Nephron progenitor cell (in vitro differentiated cells): ENCODE results near the gene TRABD2B.

Source experiments
- DNase-seq: peaks from one replicate; pipeline ENCODE4 v3.0.0; 2021
- H3K27ac Mint-ChIP-seq: 2 replicates; pipeline ENCODE4 v1.8.0; 2021; ENCODE audit warnings: mild to moderate bottlenecking, moderate library complexity, mixed read lengths
- H3K27me3 Mint-ChIP-seq: 2 replicates; pipeline ENCODE4 v1.8.0; 2021; ENCODE audit warnings: mild to moderate bottlenecking, low read depth, mixed read lengths; ENCODE audit not compliant: poor library complexity
- H3K36me3 Mint-ChIP-seq: 2 replicates; pipeline ENCODE4 v1.8.0; 2021; ENCODE audit warnings: low read depth, mixed read lengths
- H3K4me1 Mint-ChIP-seq: 2 replicates; pipeline ENCODE4 v1.8.0; 2021; ENCODE audit warnings: mixed read lengths
- H3K4me3 Mint-ChIP-seq: 2 replicates; pipeline ENCODE4 v1.8.0; 2021; ENCODE audit warnings: mild to moderate bottlenecking, moderate library complexity, mixed read lengths
- H3K9me3 Mint-ChIP-seq: 2 replicates; pipeline ENCODE4 v1.8.0; 2021; ENCODE audit warnings: mild to moderate bottlenecking, moderate library complexity, mixed read lengths
- CTCF ChIP-seq: fragments of 200-600 bp; sonication (generic); IDR thresholded peaks from 2 replicates; pipeline ENCODE4 v1.5.0; 2021; ENCODE audit warnings: antibody characterized with exemption

TRABD2B gene

GRCh38 chr1:47774986-47775834 is 222.0 kb downstream of the TRABD2B start:
- Mint-ChIP-seq H3K4me1 (peaks cover 71% of the 10 kb centered on the region), H3K9me3 (peaks cover 12% of the 10 kb centered on the region), H3K27ac (no peak overlapping the region), H3K27me3 (peaks cover 21% of the 10 kb centered on the region), H3K36me3 (peaks cover 39% of the 10 kb centered on the region), H3K4me3 (no peak overlapping the region)
- TF ChIP-seq CTCF: no peak
- no peak for DNase-seq

- Mint-ChIP-seq H3K9me3 (peaks cover 12% of the 10 kb centered on the region), H3K36me3 (peaks cover 48% of the 10 kb centered on the region), H3K27me3 (peaks cover 21% of the 10 kb centered on the region), H3K4me1 (peaks cover 85% of the 10 kb centered on the region), H3K27ac (no peak overlapping the region), H3K4me3 (peak overlapping the region; percentile 32)
- no peak for DNase-seq
- no peak for TF ChIP-seq CTCF
Observed at GRCh38 chr1:47772960-47773682, 224.1 kb downstream of the TRABD2B start.

GRCh38 chr1:47772281-47772680 is 224.9 kb downstream of the TRABD2B start:
- Mint-ChIP-seq H3K27ac (peak overlapping the region; percentile 58), H3K4me3 (peak overlapping the region; percentile 55), H3K4me1 (peaks cover 86% of the 10 kb centered on the region), H3K9me3 (peaks cover 12% of the 10 kb centered on the region), H3K36me3 (peaks cover 48% of the 10 kb centered on the region), H3K27me3 (peaks cover 18% of the 10 kb centered on the region)
- no peak for TF ChIP-seq CTCF
- no peak for DNase-seq

- peak; percentile 48 for DNase-seq
- H3K4me3 Mint-ChIP-seq: peak overlapping the region; percentile 21
- peaks cover 12% of the 10 kb centered on the region for H3K9me3 Mint-ChIP-seq
- TF ChIP-seq CTCF: no peak
- H3K4me1 Mint-ChIP-seq: peaks cover 89% of the 10 kb centered on the region
- H3K27ac Mint-ChIP-seq: peak overlapping the region; percentile 58
- H3K36me3 Mint-ChIP-seq: peaks cover 48% of the 10 kb centered on the region
- H3K27me3 Mint-ChIP-seq: peaks cover 19% of the 10 kb centered on the region
Observed at GRCh38 chr1:47771751-47772150, 225.4 kb downstream of the TRABD2B start.

- Mint-ChIP-seq H3K4me1 (peaks cover 83% of the 10 kb centered on the region), H3K9me3 (peaks cover 12% of the 10 kb centered on the region), H3K36me3 (peaks cover 44% of the 10 kb centered on the region), H3K27ac (no peak overlapping the region), H3K27me3 (peaks cover 14% of the 10 kb centered on the region), H3K4me3 (no peak overlapping the region)
- TF ChIP-seq CTCF: no peak
- no peak for DNase-seq
Observed at GRCh38 chr1:47769983-47770382, 227.2 kb downstream of the TRABD2B start.
